Type B pancreatic cell (in vitro differentiated cells): ENCODE data around the gene TBC1D2. TPM values are rescaled to one million over a fixed set of nuclear protein-coding genes. Genes with fewer than 3 reads are reported as not detected.

Experiments
- DNase-seq: peaks from one replicate; pipeline ENCODE4 v3.0.0; 2021; ENCODE audit warnings: mixed read lengths; ENCODE audit not compliant: unreplicated experiment; ENCODE audit errors: extremely low spot score
- H3K27ac Mint-ChIP-seq: 2 replicates; pipeline ENCODE4 v1.8.0; 2021; ENCODE audit warnings: mild to moderate bottlenecking, mixed read lengths
- H3K27me3 Mint-ChIP-seq: 2 replicates; pipeline ENCODE4 v1.8.0; 2021; ENCODE audit warnings: mixed read lengths
- H3K36me3 Mint-ChIP-seq: 2 replicates; pipeline ENCODE4 v1.8.0; 2021; ENCODE audit warnings: mixed read lengths
- H3K4me1 Mint-ChIP-seq: one replicate; pipeline ENCODE4 v1.8.0; 2021; ENCODE audit warnings: mixed read lengths; ENCODE audit not compliant: unreplicated experiment
- H3K4me3 Mint-ChIP-seq: 2 replicates; pipeline ENCODE4 v1.8.0; 2021; ENCODE audit warnings: mild to moderate bottlenecking, mixed read lengths
- H3K9me3 Mint-ChIP-seq: 2 replicates; pipeline ENCODE4 v1.8.0; 2021; ENCODE audit warnings: mixed read lengths
- CTCF ChIP-seq: fragments of 200-600 bp; sonication (generic); conservative IDR thresholded peaks from 2 replicates; pipeline ENCODE4 v1.5.0; 2021; ENCODE audit warnings: antibody characterized with exemption, mild to moderate bottlenecking
- total RNA-seq: library from RNA; stranded (reverse); gene quantifications from 2 replicates; pipeline ENCODE4 v1.2.1, GENCODE V29; 2021; ENCODE audit warnings: low replicate concordance

The TBC1D2 gene
- total RNA-seq, 1 donor from 2014 or later: 9.4 TPM

DNA sequence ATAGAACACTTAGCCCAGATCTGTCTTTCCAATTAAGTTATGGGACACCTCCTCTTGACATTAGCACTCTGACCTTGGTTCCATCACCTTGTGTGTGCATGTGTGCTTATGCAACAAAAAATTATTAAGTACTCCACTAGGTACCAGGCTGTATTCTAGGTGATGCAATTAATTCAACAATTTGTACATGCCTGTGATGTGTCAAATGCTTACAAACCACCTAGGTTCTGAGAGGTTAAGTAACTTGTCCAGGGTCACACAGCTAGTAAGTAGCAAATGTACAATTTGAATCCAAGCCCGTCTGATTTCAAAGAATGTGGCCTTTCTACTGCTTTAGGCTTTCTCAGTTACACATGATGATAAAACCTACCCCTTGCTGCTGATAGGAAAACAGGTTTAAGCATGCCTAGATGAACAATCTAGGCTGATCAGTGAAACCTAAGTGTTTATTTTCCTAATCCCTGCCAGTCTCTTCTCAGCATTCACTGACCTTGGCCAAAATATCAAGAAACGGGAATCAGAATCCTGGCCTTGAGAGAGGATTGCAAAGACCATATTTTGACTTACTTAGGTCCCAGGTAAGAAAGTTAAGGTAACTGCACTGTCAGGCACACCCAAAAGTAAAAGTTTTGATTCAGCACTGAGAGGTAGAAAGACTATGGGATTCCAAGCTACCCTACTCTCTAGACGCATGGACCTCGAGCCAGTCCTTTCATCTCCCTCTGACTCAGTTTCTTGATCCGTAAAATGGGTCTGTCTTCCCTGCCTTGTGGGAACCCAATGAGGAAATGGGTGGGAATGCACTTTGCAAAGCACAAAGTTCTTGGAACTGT is 1.0 kb downstream of the TBC1D2 start:
- Mint-ChIP-seq H3K9me3 (no peaks in the 10 kb centered on the region), H3K36me3 (peaks cover 9% of the 10 kb centered on the region), H3K27ac (peak overlapping the region; percentile 54), H3K4me3 (peak overlapping the region; percentile 91), H3K27me3 (peaks cover 6% of the 10 kb centered on the region), H3K4me1 (peaks cover 31% of the 10 kb centered on the region)
- no peak for DNase-seq
- TF ChIP-seq CTCF: no peak

- H3K9me3 Mint-ChIP-seq: no peaks in the 10 kb centered on the region
- peaks cover 36% of the 10 kb centered on the region for H3K4me1 Mint-ChIP-seq
These were observed 1.9 kb downstream of the TBC1D2 start for GRCh38 chr9:98253565-98253964.

DNA sequence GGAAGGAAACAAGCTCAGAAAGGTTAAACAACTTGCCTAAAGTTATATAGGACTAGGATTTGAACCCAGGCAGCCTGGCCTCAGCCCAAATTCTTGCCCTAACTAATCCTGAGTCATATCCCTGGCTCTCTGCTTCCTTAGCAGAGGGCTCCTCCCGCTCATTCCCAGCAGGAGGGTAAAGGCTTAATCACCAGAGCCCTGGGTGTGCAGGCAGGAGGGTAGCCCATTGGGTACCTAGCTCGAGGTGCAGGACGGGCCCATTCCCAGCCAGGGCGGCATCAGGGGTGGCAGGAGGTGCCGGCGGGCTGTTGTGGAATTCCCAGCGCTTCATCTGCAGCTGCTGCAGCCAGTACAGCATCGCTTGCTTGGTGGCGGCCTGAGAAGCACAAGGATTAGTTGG is 3.9 kb downstream of the TBC1D2 start:
- no peaks in the 10 kb centered on the region for H3K9me3 Mint-ChIP-seq
- peaks cover 9% of the 10 kb centered on the region for H3K36me3 Mint-ChIP-seq
- H3K4me3 Mint-ChIP-seq: no peak overlapping the region
- peaks cover 6% of the 10 kb centered on the region for H3K27me3 Mint-ChIP-seq
- DNase-seq: no peak
- peaks cover 39% of the 10 kb centered on the region for H3K4me1 Mint-ChIP-seq
- peak overlapping the region; percentile 7 for H3K27ac Mint-ChIP-seq
- TF ChIP-seq CTCF: no peak

More at GRCh38 chr9:98253565-98253964, 1.9 kb downstream of the TBC1D2 start:
- Mint-ChIP-seq H3K27me3 (peaks cover 6% of the 10 kb centered on the region), H3K36me3 (peaks cover 9% of the 10 kb centered on the region), H3K4me3 (peak overlapping the region; percentile 91), H3K27ac (peak overlapping the region; percentile 54)
- no peak for TF ChIP-seq CTCF
- DNase-seq: no peak

GRCh38 chr9:98249771-98250170 is 5.7 kb downstream of the TBC1D2 start:
- no peak for TF ChIP-seq CTCF
- Mint-ChIP-seq H3K27me3 (peaks cover 3% of the 10 kb centered on the region), H3K27ac (peak overlapping the region; percentile 32), H3K4me3 (peak overlapping the region; percentile 54), H3K4me1 (peaks cover 40% of the 10 kb centered on the region), H3K36me3 (peaks cover 9% of the 10 kb centered on the region), H3K9me3 (no peaks in the 10 kb centered on the region)
- DNase-seq: no peak

- Mint-ChIP-seq H3K27me3 (no peaks in the 10 kb centered on the region), H3K4me1 (peaks cover 35% of the 10 kb centered on the region), H3K9me3 (no peaks in the 10 kb centered on the region), H3K4me3 (peak overlapping the region; percentile 31), H3K36me3 (peaks cover 9% of the 10 kb centered on the region), H3K27ac (peak overlapping the region; percentile 65)
- DNase-seq: no peak
- no peak for TF ChIP-seq CTCF
These were observed 6.5 kb downstream of the TBC1D2 start for GRCh38 chr9:98248737-98249474.
